Neural crest cell (in vitro differentiated cells): Measurements from ENCODE around the gene C1orf159. TPM values are rescaled to one million over a fixed set of nuclear protein-coding genes. Genes with fewer than 3 reads are reported as not detected.
A peak's percentile ranks its signal among the peaks of the same experiment; 100 is the strongest.

Source experiments
- DNase-seq: peaks from one replicate; pipeline ENCODE4 v3.0.0; 2021; ENCODE audit warnings: low read depth, mixed read lengths, low spot score
- H3K27ac Mint-ChIP-seq: one replicate; pipeline ENCODE4 v1.8.0; 2021; ENCODE audit warnings: mild to moderate bottlenecking, mixed read lengths; ENCODE audit not compliant: unreplicated experiment
- H3K27me3 Mint-ChIP-seq: 2 replicates; pipeline ENCODE4 v1.8.0; 2021; ENCODE audit warnings: low read depth, mild to moderate bottlenecking, mixed read lengths
- H3K36me3 Mint-ChIP-seq: 2 replicates; pipeline ENCODE4 v1.8.0; 2021; ENCODE audit warnings: low read depth, mild to moderate bottlenecking, mixed read lengths
- H3K4me1 Mint-ChIP-seq: 2 replicates; pipeline ENCODE4 v1.8.0; 2021; ENCODE audit warnings: mixed read lengths
- H3K4me3 Mint-ChIP-seq: one replicate; pipeline ENCODE4 v1.8.0; 2021; ENCODE audit warnings: mild to moderate bottlenecking, mixed read lengths
- H3K9me3 Mint-ChIP-seq: 2 replicates; pipeline ENCODE4 v1.8.0; 2021; ENCODE audit warnings: mixed read lengths
- CTCF ChIP-seq: fragments of 200-600 bp; sonication (generic); conservative IDR thresholded peaks from 2 replicates; pipeline ENCODE4 v1.5.0; 2021; ENCODE audit warnings: antibody characterized with exemption, mild to moderate bottlenecking
- total RNA-seq: library from RNA; stranded (reverse); gene quantifications from 2 replicates; pipeline ENCODE4 v1.2.1, GENCODE V29; 2021

Gene C1orf159
- total RNA-seq, 1 donor from 2014 or later: 26.1 TPM

- H3K36me3 Mint-ChIP-seq: no peaks in the 10 kb centered on the region
- peaks cover 7% of the 10 kb centered on the region for H3K27me3 Mint-ChIP-seq
- H3K4me3 Mint-ChIP-seq: no peak overlapping the region
- H3K9me3 Mint-ChIP-seq: no peaks in the 10 kb centered on the region
- no peak overlapping the region for H3K27ac Mint-ChIP-seq
- TF ChIP-seq CTCF: no peak
- DNase-seq: no peak
- H3K4me1 Mint-ChIP-seq: no peaks in the 10 kb centered on the region
Measured at GRCh38 chr1:1082776-1083415, 33.0 kb downstream of the C1orf159 start.

GRCh38 chr1:1082239-1082775 is 33.6 kb downstream of the C1orf159 start:
- H3K27me3 Mint-ChIP-seq: peaks cover 7% of the 10 kb centered on the region

GRCh38 chr1:1081311-1082238 is 34.3 kb downstream of the C1orf159 start:
- no peak for TF ChIP-seq CTCF
- DNase-seq: no peak
- Mint-ChIP-seq H3K27ac (no peak overlapping the region), H3K4me3 (no peak overlapping the region), H3K36me3 (no peaks in the 10 kb centered on the region), H3K4me1 (no peaks in the 10 kb centered on the region), H3K9me3 (no peaks in the 10 kb centered on the region), H3K27me3 (peaks cover 7% of the 10 kb centered on the region)

More at GRCh38 chr1:1082239-1082775, 33.6 kb downstream of the C1orf159 start:
- Mint-ChIP-seq H3K27ac (no peak overlapping the region), H3K36me3 (no peaks in the 10 kb centered on the region), H3K9me3 (no peaks in the 10 kb centered on the region), H3K4me3 (no peak overlapping the region), H3K4me1 (no peaks in the 10 kb centered on the region)
- no peak for TF ChIP-seq CTCF
- no peak for DNase-seq

- peaks cover 7% of the 10 kb centered on the region for H3K27me3 Mint-ChIP-seq
- H3K4me1 Mint-ChIP-seq: no peaks in the 10 kb centered on the region
- no peak for DNase-seq
- no peak overlapping the region for H3K27ac Mint-ChIP-seq
- no peaks in the 10 kb centered on the region for H3K9me3 Mint-ChIP-seq
- no peak overlapping the region for H3K4me3 Mint-ChIP-seq
- H3K36me3 Mint-ChIP-seq: no peaks in the 10 kb centered on the region
- TF ChIP-seq CTCF: no peak
Measured at GRCh38 chr1:1080951-1081310, 35.0 kb downstream of the C1orf159 start.

- no peak for TF ChIP-seq CTCF
- Mint-ChIP-seq H3K4me1 (no peaks in the 10 kb centered on the region), H3K9me3 (no peaks in the 10 kb centered on the region), H3K36me3 (no peaks in the 10 kb centered on the region), H3K27ac (no peak overlapping the region), H3K4me3 (peak overlapping the region; percentile 34), H3K27me3 (peaks cover 7% of the 10 kb centered on the region)
- no peak for DNase-seq
Measured at GRCh38 chr1:1080122-1080757, 35.6 kb downstream of the C1orf159 start.
